Inflammatory macrophage treated with lipopolysaccharide for 1 hour (primary cell): ENCODE results near the gene ZNF138.
"Not testable (repeated sequence)": the region's sequence is repeated elsewhere in the genome, so short reads cannot be mapped to it uniquely, and the experiment has no call there.

ENCODE experiments used
- DNase-seq, 2 donors: peaks; one replicate each; pipeline ENCODE4 v3.0.0-alpha.2; 2020 to 2022

The ZNF138 gene

DNA sequence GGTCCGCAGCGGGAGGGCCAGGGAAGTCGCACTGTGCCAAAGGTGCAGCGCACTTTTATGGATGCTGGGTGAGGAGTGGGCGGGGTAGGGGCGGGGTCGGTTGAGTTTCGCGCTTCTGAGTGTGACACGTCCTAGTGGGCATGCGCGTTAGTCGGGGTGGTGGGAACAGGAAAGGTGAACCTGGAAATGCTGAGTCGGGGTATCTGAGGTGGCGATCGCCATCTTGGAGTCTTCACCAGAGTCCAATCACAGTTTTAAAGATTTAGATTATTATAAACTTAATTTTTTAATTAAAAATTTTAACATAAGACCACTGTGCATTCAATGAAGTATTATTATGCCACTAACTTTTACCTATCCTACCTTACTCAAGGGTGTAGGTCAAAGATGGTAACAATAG lies 45.7 kb downstream of the ZNF138 start:
- no peak for DNase-seq

DNA sequence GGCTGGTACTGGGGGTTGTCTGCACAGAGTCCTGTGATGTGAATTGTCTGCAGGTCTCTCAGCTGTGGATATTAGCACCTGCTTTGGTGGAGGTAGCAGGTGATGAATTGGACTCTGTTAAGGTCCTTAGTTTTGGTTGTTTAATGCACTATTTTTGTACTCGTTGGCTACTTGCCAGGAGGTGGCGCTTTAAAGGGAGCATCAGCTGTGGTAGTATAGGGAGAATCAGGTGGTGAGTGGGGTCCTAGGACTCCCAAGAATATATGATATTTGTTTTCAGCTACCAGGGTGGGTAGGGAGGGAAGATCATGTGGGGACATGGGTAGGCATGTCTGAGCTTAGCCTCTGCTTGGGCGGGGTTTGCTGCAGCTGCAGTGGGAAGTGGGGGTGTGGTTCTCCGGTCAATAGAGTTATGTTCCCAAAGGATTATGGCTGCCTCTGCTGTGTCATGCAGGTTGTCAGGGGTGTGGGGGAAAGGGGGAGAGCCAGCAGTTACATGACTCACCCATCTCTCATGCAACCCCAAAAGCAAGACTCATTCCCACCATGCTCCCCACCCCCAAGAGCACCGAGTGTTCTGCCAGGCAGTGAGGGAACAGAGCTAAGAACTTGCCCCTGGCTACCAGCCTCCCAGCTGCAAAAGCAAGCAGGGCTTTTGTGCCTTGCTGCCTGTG lies 55.2 kb downstream of the ZNF138 start:
- no peak for DNase-seq

DNA sequence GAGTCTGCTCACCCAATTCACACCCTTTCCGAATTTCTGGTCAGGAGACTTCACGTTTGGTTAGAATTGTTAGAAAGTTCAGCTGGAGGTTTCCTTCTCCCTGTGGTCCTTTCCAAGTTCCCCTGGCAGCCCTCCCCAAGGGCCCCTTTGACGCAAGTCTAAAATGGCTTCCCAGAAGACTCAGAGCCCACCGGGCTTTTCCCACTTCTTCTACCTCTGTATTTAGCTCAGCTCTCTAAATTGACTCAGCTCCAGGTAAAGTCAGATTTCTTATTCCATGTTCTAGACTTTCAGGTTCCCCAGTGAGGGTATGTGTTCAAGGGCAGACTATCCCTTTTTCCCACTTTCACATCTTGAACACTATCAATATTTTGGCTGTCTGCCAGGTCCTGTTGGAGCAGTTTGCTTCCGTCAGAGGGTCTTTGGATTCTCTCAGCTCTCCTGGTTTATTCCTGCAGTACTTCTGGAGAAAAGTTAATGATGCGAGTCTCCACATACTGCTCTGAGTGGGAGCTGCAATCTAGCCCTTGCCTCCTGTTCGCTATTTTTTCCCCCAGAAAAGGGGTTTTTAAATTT lies 55.8 kb downstream of the ZNF138 start:
- DNase-seq, result no peak

GRCh38 chr7:64853679-64854078 lies 59.5 kb downstream of the ZNF138 start:
- no peak for DNase-seq

GRCh38 chr7:64854969-64855368 lies 60.7 kb downstream of the ZNF138 start:
- DNase-seq, result no peak

DNA sequence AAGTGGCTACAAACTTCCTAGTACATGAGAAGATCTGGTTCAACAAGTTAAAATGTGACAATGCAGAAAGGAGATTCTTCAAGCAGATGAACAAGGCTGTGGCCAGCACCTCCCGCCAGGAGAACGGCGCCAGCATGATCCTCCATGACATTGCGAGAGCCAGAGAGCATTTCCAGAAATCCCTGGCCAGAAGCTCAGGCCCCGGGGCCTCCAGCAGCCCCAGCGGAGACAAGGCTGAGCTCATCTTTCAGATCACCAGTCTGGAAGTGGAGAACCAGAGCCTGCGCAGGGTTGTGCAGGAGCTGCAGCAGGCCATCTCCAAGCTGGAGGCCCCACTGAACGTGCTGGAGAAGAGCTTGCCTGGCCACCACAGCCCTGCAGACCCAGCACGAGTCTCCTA lies 68.8 kb downstream of the ZNF138 start:
- DNase-seq, result no peak

DNA sequence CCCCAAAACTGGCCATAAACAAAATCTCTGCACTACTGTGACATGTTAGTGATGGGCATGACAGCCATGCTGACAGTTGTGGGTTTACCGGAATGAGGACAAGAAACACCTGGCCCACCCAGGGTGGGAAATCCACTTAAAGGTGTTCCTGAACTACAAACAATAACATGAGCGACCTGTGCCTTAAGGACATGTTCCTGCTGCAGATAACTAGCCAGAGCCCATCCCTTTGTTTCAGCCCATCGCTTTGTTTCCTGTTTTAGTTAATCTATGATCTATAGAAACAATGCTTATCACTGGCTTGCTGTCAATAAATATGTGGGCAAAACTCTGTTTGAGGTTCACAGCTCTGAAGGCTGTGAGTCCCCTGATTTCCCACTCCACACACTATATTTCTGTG lies 69.3 kb downstream of the ZNF138 start:
- DNase-seq, result not testable (repeated sequence)

DNA sequence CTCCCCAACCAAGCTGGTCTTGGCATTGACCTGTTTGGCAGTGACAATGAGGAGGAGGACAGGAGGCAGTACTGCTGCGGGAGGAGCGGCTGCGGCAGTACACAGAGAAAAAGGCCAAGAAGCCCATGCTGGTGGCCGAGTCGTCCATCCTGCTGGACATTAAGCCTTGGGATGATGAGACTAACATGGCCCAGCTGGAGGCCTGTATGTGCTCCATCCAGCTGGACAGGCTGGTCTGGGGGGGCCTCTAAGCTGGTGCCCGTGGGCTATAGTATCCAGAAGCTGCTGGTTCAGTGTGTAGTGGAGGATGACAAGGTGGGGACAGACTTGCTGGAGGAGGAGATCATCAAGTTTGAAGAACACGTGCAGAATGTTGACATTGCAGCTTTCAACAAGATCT lies 69.7 kb downstream of the ZNF138 start:
- no peak for DNase-seq

GRCh38 chr7:64867863-64868440 lies 73.7 kb downstream of the ZNF138 start:
- no peak for DNase-seq

GRCh38 chr7:64868499-64868898 lies 74.3 kb downstream of the ZNF138 start:
- DNase-seq, result no peak

- no peak for DNase-seq
Observed at GRCh38 chr7:64869121-64869725, 75.0 kb downstream of the ZNF138 start.

GRCh38 chr7:64869912-64870562 lies 75.8 kb downstream of the ZNF138 start:
- DNase-seq, result no peak

DNA sequence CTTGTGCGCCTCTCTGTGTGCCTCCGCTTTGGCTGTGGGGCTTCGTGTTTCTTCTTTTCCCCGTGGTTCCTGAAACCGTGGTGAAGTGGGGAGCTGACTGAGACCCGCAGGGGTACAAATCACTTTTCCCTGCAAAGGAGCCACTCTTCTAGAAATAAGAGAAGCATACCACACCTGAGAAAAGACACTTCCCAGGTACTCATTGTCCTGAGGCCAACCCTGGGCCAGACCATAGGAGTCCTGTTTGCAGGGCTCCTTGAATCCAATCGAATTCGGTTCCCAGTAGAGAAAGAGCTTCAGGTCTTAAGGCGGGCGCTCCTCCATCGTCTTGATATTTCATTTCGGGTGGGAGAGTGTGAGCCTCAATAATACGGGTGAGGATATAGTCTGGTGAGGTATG lies 76.4 kb downstream of the ZNF138 start:
- DNase-seq, result no peak

DNA sequence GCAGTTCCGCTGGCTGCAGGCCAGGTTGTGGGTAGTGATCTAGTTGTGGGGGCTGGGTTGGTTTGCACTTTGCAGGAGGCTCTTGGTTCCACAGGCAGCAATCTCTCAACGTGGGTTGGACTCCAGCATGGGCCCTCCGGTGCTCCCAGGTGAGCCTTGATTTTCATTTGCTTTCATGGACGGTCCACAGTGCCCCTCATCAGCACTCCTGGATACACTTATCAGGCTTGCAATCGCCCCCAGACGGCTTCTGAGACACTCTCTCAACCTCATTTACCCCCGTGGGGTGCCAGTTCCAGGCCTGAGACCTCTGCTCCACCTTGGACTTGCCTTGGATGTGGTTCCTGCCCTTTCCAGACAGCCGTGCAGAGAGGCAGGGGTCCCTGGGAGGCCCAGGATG lies 77.5 kb downstream of the ZNF138 start:
- DNase-seq, result no peak

- no peak for DNase-seq
Observed at GRCh38 chr7:64872351-64873154, 78.3 kb downstream of the ZNF138 start.

- no peak for DNase-seq
Observed at GRCh38 chr7:64873155-64873500, 78.9 kb downstream of the ZNF138 start.

GRCh38 chr7:64873517-64873916 lies 79.3 kb downstream of the ZNF138 start:
- no peak for DNase-seq

GRCh38 chr7:64874114-64874513 lies 79.9 kb downstream of the ZNF138 start:
- DNase-seq, result no peak

DNA sequence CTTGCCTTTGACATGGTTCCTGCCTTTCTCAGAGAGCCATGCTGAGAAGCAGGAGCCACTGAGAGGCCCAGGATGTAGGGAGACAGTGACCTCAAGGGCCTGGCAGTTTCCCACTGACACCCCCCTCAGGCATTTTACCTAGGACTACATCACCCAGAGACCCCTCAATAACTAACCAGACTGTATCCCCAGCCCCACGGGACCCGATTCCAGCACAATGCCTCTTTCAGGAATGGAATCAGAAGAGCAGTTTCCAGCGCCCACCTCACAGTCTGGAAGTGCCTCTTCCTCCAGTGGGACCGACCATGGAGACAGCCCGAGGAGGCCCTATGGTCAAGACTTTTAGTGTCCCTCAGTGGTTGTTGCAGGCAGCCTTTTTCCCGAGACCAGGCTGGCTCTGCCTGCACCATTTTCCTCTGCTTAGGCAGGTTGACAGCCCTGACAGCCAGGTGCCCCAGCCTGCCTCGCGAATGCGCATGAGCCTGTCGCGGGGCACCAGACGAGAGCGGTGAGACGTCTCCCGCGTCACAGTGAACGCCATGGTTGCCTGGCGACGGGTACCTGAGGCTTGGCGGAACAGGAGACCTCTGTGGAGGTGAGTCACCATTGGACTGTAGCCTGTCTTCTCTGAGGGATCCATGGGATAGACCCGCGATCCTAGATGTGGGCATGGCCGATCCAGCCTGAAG lies 80.5 kb downstream of the ZNF138 start:
- no peak for DNase-seq

DNA sequence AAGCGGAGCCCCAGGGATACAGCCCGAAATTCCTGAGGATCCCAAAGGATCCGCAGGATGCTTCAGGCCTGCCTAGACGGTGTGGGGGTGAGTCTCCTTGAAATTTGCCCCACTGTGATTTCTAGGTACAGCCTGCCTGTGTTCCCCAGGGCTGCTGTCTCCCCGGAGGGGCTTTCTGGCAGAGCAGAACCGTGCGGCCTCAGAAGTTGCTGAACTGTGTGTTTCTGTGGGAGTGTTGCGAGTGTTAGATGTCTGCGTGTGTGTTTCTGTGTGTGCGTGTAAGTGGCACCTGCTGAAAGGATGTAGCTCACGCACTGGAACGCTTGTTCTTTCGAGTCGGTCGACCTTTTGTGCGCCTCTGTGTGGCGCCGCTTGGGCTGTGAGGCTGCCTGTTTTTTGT lies 81.0 kb downstream of the ZNF138 start:
- no peak for DNase-seq

- DNase-seq, result no peak
Observed at GRCh38 chr7:64875658-64876406, 81.6 kb downstream of the ZNF138 start.
